Tibial nerve (tissue), 4 donors: ENCODE results near the gene SIGLEC15. TPM values are rescaled to one million over a fixed set of nuclear protein-coding genes. Genes with fewer than 3 reads are reported as not detected.

Source experiments
- DNase-seq, 2 donors: peaks; one replicate each; pipeline ENCODE4 v3.0.0-alpha.2; 2019; ENCODE audit warnings: low spot score in 2 of 2
- H3K27ac ChIP-seq, 4 donors: fragments of 200-600 bp; sonication (generic) in 3 of 4; one replicate each; pipeline ENCODE4 v1.5.1; 2017 to 2019; ENCODE audit warnings: mild to moderate bottlenecking in 1 of 4
- H3K27me3 ChIP-seq, 2 donors: fragments of 200-600 bp; sonication (generic) in 1 of 2; one replicate each; pipeline versions ENCODE4 v1.5.1 to v1.6.0; 2017 to 2019
- H3K36me3 ChIP-seq, 3 donors: fragments of 200-600 bp; sonication (generic); one replicate each; pipeline ENCODE4 v1.5.1; 2018 to 2019
- H3K4me1 ChIP-seq, 4 donors: fragments of 200-600 bp; sonication (generic) in 3 of 4; one replicate each; pipeline ENCODE4 v1.5.1; 2017 to 2019
- H3K4me3 ChIP-seq, 4 donors: fragments of 200-600 bp; sonication (generic) in 3 of 4; one replicate each; pipeline ENCODE4 v1.5.1; 2017 to 2019; ENCODE audit warnings: mild to moderate bottlenecking in 1 of 4, moderate library complexity in 1 of 4
- H3K9me3 ChIP-seq, 4 donors: fragments of 200-600 bp; sonication (generic) in 3 of 4; one replicate each; pipeline ENCODE4 v1.5.1; 2017 to 2019
- CTCF ChIP-seq, 5 experiments: fragments of 200-600 bp in 3 of 5; fragments of 450-650 bp in 2 of 5; sonication (generic) in 3 of 5; IDR thresholded peaks; one replicate each; pipeline ENCODE4 v1.5.1; 2016 to 2019; ENCODE audit warnings: antibody characterized with exemption in 5 of 5, mild to moderate bottlenecking in 3 of 5, moderate library complexity in 2 of 5
- EP300 ChIP-seq, 2 donors: sonication (generic); formaldehyde crosslinking; IDR thresholded peaks; one replicate each; pipeline ENCODE4 v1.6.1; 2017; ENCODE audit warnings: antibody characterized with exemption in 2 of 2, mild to moderate bottlenecking in 1 of 2
- POLR2A ChIP-seq, 2 donors: fragments of 450-650 bp; IDR thresholded peaks; one replicate each; pipeline ENCODE4 v1.6.1; 2017; ENCODE audit warnings: antibody characterized with exemption in 2 of 2, mild to moderate bottlenecking in 2 of 2, moderate library complexity in 2 of 2
- WGBS, 2 donors: methylation state at CpG; one replicate each; pipeline ENCODE4 v1.1.5; 2018; 5-methylcytosine and 5-hydroxymethylcytosine counted together
- total RNA-seq, 4 donors: library from RNA; depleted of rRNA; stranded (reverse); fragments of >200 nt; gene quantifications; one replicate each; pipeline ENCODE4 v1.1.0, GENCODE V29; 2016

The SIGLEC15 gene
- total RNA-seq = 1 to 10 TPM in 1 of 4 donors, not detected in 3; 4.7 TPM

GRCh38 chr18:45825258-45826044, at the start of gene SIGLEC15:
Gene SIGLEC15 (plus strand): TSS chr18:45825675. CDS start chr18:45825729, 54 bp downstream.
- Histone ChIP-seq H3K4me3 (no peak within 1 kb of the TSS), H3K27ac (no peak within 1 kb of the TSS), H3K36me3 (no peaks in the 10 kb centered on the region), H3K27me3 (no peaks in the 10 kb centered on the region), H3K4me1 (peaks cover 0 to 24% (median 8%) of the 10 kb centered on the region in 4 donors), H3K9me3 (no peaks in the 10 kb centered on the region)
- DNase-seq = no peak
- WGBS, 2 donors = 56 to 61% methylated on average over 12 of the region's 12 CpGs
- no peak for TF ChIP-seq EP300 (IDR thresholded peaks at IDR 0.05)
- TF ChIP-seq POLR2A (IDR thresholded peaks at IDR 0.05) = no peak
- no peak for TF ChIP-seq CTCF (IDR thresholded peaks at IDR 0.05)

- TF ChIP-seq EP300 (IDR thresholded peaks at IDR 0.05) (no peak), CTCF (IDR thresholded peaks at IDR 0.05) (no peak), POLR2A (IDR thresholded peaks at IDR 0.05) (no peak)
- 39 to 42% methylated on average over 8 of the region's 8 CpGs for WGBS, 2 donors
- Histone ChIP-seq H3K4me3 (peak overlapping the region; percentile 47 to 59 (median 54)), H3K36me3 (no peaks in the 10 kb centered on the region), H3K27me3 (peaks cover 0 to 4% of the 10 kb centered on the region in 2 donors), H3K27ac (peak overlapping the region in 2 of 4 donors; percentile 52 to 65), H3K9me3 (no peaks in the 10 kb centered on the region), H3K4me1 (peaks cover 0 to 5% (median 0%) of the 10 kb centered on the region in 4 donors)
- no peak for DNase-seq
Measured at GRCh38 chr18:45775743-45776142, 49.7 kb upstream of the SIGLEC15 start.

- Histone ChIP-seq H3K36me3 (no peaks in the 10 kb centered on the region), H3K4me3 (no peak overlapping the region), H3K27ac (no peak overlapping the region), H3K4me1 (peaks cover 0 to 5% (median 0%) of the 10 kb centered on the region in 4 donors), H3K9me3 (no peaks in the 10 kb centered on the region), H3K27me3 (peaks cover 0 to 4% of the 10 kb centered on the region in 2 donors)
- WGBS, 2 donors = 61 to 68% methylated on average over 1 of the region's 1 CpG
- TF ChIP-seq POLR2A (IDR thresholded peaks at IDR 0.05) = no peak
- TF ChIP-seq EP300 (IDR thresholded peaks at IDR 0.05) = no peak
- TF ChIP-seq CTCF (IDR thresholded peaks at IDR 0.05) = no peak
- no peak for DNase-seq
Measured at GRCh38 chr18:45777393-45777792, 48.1 kb upstream of the SIGLEC15 start.

GRCh38 chr18:45780568-45780967, 44.9 kb upstream of the SIGLEC15 start:
- Histone ChIP-seq H3K36me3 (no peaks in the 10 kb centered on the region), H3K27ac (no peak overlapping the region), H3K4me3 (no peak overlapping the region), H3K4me1 (peaks cover 0 to 5% (median 0%) of the 10 kb centered on the region in 4 donors), H3K27me3 (no peaks in the 10 kb centered on the region), H3K9me3 (no peaks in the 10 kb centered on the region)
- no peak for DNase-seq
- no peak for TF ChIP-seq CTCF (IDR thresholded peaks at IDR 0.05)
- 24 to 26% methylated on average over 2 of the region's 2 CpGs for WGBS, 2 donors

- Histone ChIP-seq H3K27me3 (no peaks in the 10 kb centered on the region), H3K36me3 (no peaks in the 10 kb centered on the region), H3K4me3 (no peak overlapping the region), H3K9me3 (no peaks in the 10 kb centered on the region), H3K4me1 (peaks cover 0 to 5% (median 0%) of the 10 kb centered on the region in 4 donors), H3K27ac (no peak overlapping the region)
- no peak for TF ChIP-seq EP300 (IDR thresholded peaks at IDR 0.05)
- no peak for TF ChIP-seq POLR2A (IDR thresholded peaks at IDR 0.05)
- no peak for TF ChIP-seq CTCF (IDR thresholded peaks at IDR 0.05)
- no peak for DNase-seq
- 70 to 71% methylated on average over 1 of the region's 1 CpG for WGBS, 2 donors
Measured at GRCh38 chr18:45782662-45783061, 42.8 kb upstream of the SIGLEC15 start.
